ENCODE measurements around the gene CCL23. TPM values are rescaled to one million over a fixed set of nuclear protein-coding genes. Genes with fewer than 3 reads are reported as not detected.

Gene CCL23
- total and polyA plus RNA-seq, 2 donors (not counting 3 experiments of a cell fraction or from before 2014, with no cell fraction given): 1.0 to 1.1 TPM

DNA sequence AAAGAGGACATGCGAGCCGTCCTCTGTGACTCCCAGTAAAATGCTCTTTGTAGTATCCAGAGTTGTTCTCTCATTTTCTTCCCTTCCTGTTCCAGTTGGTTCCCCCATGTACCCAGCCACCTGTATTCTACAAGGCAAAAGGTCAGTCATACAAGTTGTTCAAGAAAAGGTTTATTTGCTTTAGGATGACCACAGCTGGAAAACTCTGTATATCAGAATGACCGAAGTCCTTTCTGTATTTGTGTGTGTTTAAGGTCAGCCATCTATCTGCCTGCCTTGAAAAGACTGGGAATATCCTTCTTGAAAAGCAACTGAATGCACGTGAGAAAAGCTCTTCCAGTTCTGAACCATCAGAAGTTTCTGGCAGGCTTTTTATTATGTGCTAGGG is 44.8 kb downstream of the CCL23 start:
- intact Hi-C loops (cut with micrococcal nuclease) (loop anchor here (1.0 kb wide), 1 partner anchor 15 kb away; no protein-coding TSS in a partner anchor), dilution Hi-C loops (cut with MboI; ENCODE audit: extremely low pct_ligation_motif_present, low sequenced_read_pairs) (no loop called here)
- CTCF ChIA-PET: interaction anchor here (0.7 to 13.0 kb wide), 7 partner anchors 9 to 175 kb away, joined by 3 to 467 read pairs (median 5); no protein-coding TSS in a partner anchor
- H3K79me2 ChIP-seq (ENCODE audit: control insufficient read depth, insufficient read depth, low read length): no peaks in the 10 kb centered on the region
- H3K9me1 ChIP-seq (replicated peaks; ENCODE audit: control insufficient read depth, extremely low read depth, insufficient read depth, low read length): no peaks in the 10 kb centered on the region
- FAIRE-seq (no peak), DNase-seq (ENCODE audit: low read depth, low spot score) (no peak)
- POLR2A ChIA-PET: interaction anchor here (1.6 kb wide), 1 partner anchor 100 kb away, joined by 5 read pairs; no protein-coding TSS in a partner anchor
- H3K4me2 ChIP-seq (ENCODE audit: insufficient read depth, low read length): no peak overlapping the region
- no peak overlapping the region for H3K9ac ChIP-seq (replicated peaks; ENCODE audit: extremely low read depth, insufficient read depth, low read length)
- peak overlapping the region; percentile 7 for H2AFZ ChIP-seq (ENCODE audit: low read depth, low read length)
- no TSS peak for BruUV-seq (replicated peaks)
- peak overlapping the region; percentile 56 for H3K27ac ChIP-seq (ENCODE audit: insufficient read depth, low read depth, low read length)
- H3K4me3 ChIP-seq (replicated peaks in 1 of 3; ENCODE audit: insufficient read depth in 1 of 3, low read depth in 1 of 3, low read length in 3 of 3): no peak overlapping the region
- no peaks in the 10 kb centered on the region for H4K20me1 ChIP-seq (replicated peaks; ENCODE audit: control insufficient read depth, extremely low read depth, insufficient read depth, low read length)
- no peaks in the 10 kb centered on the region for H3K36me3 ChIP-seq (ENCODE audit: control insufficient read depth in 2 of 2, extremely low read depth in 1 of 2, insufficient read depth in 2 of 2, low read length in 2 of 2)
- TF ChIP-seq EZH2 (IDR thresholded peaks at IDR 0.05; ENCODE audit: borderline replicate concordance, low read depth, low read length, severe bottlenecking) (no peak), FOS (IDR thresholded peaks at IDR 0.05; ENCODE audit: borderline replicate concordance, insufficient read depth, low read length) (no peak), GATA2 (IDR thresholded peaks at IDR 0.05; ENCODE audit: insufficient read depth, insufficient read length, low read depth, low read length) (no peak), POLR2AphosphoS5 (IDR thresholded peaks at IDR 0.05; ENCODE audit: insufficient read depth, low read depth, low read length) (no peak), POLR2A (IDR thresholded peaks at IDR 0.05; ENCODE audit: low read depth, low read length) (no peak), JUN (IDR thresholded peaks at IDR 0.05; ENCODE audit: borderline replicate concordance, insufficient read depth, insufficient read length, low read depth) (no peak), MYC (IDR thresholded peaks at IDR 0.05; ENCODE audit: low read depth, low read length) (no peak)
- TF ChIP-seq, protein P1, sequence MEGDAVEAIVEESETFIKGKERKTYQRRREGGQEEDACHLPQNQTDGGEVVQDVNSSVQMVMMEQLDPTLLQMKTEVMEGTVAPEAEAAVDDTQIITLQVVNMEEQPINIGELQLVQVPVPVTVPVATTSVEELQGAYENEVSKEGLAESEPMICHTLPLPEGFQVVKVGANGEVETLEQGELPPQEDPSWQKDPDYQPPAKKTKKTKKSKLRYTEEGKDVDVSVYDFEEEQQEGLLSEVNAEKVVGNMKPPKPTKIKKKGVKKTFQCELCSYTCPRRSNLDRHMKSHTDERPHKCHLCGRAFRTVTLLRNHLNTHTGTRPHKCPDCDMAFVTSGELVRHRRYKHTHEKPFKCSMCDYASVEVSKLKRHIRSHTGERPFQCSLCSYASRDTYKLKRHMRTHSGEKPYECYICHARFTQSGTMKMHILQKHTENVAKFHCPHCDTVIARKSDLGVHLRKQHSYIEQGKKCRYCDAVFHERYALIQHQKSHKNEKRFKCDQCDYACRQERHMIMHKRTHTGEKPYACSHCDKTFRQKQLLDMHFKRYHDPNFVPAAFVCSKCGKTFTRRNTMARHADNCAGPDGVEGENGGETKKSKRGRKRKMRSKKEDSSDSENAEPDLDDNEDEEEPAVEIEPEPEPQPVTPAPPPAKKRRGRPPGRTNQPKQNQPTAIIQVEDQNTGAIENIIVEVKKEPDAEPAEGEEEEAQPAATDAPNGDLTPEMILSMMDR (IDR thresholded peaks at IDR 0.05; ENCODE audit: extremely low read depth in 1 of 2, insufficient read depth in 1 of 2, low read depth in 1 of 2, low read length in 2 of 2): no peak
- TF ChIP-seq, protein P2, sequence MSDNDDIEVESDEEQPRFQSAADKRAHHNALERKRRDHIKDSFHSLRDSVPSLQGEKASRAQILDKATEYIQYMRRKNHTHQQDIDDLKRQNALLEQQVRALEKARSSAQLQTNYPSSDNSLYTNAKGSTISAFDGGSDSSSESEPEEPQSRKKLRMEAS (IDR thresholded peaks at IDR 0.05; ENCODE audit: insufficient read depth, insufficient read length): no peak
- H3K27me3 ChIP-seq (ENCODE audit: control insufficient read depth in 2 of 2, insufficient read depth in 2 of 2, low read length in 2 of 2): no peaks in the 10 kb centered on the region
- H3K4me1 ChIP-seq (ENCODE audit: control insufficient read depth, extremely low read depth, insufficient read depth, low read length): peaks cover 39% of the 10 kb centered on the region
- no peaks in the 10 kb centered on the region for H3K9me3 ChIP-seq (replicated peaks; ENCODE audit: control insufficient read depth, insufficient read depth, low read length)

All from endothelial cell of umbilical vein (primary cell).